ENCODE measurements around the gene HSF5. TPM values are rescaled to one million over a fixed set of nuclear protein-coding genes. Genes with fewer than 3 reads are reported as not detected.
"Not testable (repeated sequence)": the region's sequence is repeated elsewhere in the genome, so short reads cannot be mapped to it uniquely, and the experiment has no call there.

Gene HSF5
- polyA plus RNA-seq, 1 donor, result 0.52 TPM

DNA sequence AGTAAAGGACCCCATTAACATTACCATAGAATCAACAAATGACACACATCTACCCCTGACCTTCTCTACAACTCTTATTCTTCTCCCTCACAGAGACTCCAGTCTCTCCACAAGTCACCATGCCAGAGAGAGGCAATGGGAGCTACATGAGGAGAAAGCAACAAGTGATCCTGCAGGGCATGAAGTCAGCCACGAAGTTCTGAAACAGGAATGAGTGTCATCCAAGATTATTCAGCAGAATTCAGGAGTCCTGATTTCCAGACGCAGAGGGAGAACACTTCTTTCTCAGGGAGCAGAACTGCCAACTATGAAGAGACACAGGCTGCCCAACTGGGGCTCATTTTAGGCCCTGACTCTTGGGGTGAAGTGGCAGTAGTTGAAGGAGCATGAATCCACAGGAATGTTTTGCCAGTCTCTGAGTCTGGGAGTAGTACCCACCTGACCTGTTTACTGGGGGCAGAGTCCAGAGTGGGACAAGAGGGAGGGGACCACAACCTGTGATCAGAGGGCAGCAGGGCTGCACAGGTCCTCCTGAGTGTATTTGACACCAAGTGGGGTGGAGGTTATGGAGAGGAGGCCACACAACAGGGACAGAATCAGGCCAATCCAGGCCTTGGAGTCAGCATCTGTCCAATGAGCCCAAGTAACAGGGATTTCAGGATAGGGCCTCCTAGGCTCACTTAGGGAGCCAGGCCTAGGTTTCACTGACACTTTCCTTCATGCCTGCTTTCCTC lies 28.6 kb upstream of the HSF5 start:
- no peak for DNase-seq

DNA sequence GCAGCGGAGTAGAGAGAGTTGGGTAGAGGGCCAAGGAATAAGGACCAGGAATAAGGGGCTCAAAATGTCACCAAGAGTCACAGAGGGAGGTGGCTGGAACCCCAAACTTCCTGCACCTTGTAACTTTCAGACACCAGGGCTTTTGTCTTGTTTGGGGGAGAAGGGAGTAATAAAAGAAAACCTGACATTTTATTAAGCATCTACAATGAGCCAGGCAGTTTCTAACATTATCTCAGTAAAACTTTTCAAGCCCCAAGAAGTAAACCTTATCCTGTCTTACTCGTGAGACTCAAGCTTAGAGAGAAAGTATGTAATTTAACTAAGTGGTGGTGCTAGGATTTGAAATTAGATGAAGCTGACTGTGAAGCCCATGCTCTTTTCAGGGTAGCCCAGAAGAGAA lies 27.1 kb upstream of the HSF5 start:
- DNase-seq, result no peak

DNA sequence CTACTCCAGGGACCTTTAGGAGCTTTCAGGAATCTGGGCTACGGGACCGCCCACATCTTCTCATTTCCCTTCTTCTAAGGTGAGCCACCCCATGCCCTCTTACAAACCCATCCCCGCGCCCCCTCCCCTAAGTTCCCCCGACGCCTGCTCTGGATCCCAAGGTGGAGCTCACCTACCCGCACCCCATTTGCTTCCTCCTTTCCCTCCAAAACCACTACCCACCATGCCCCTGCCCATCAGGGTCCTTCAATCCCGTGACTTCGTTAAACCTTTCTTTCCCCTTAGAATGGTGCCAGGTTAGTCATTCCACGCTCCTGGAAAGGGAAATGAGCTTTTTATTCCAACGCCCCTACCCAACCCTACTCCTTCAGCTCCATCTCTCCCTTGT lies 26.6 kb upstream of the HSF5 start:
- no peak for DNase-seq

DNA sequence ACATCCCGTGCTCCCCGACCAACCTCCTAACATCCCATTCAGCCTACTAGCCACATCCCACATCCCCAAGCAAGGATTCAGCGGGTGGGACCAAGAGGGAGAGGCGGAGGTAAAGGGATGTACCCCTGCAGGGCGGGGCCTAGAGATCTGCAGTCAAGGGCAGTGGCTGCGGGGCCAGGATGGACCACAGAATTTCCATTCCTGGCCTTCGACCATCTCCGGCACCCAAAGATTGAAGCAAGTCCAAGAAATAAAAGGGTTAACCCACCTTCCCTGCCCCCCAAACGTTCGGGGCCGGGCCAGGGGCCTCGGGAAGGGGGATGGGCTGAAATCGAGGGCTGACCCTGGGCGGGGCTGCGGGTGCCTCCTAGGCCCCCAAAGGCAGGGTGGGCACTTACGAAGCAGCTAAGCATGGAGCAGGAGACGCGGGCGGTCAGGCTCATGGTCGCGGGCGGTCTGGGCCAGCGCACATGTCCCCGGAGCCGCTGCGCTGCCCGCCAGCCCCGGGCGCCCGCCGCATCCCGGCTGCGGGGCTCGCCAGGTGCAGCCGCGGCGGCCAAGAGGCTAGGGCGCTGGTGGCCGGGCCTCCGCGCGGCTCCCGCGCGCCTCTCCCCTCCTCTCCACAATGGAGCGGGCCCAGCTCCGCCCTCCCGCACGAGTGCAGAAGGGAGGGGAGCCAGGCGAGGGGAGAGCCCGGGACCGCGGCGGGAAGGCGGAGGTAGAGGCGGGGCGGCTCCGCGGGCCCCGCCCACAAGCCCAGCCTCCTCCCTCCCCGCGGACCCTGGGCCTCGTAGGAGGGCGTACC lies 26.0 kb upstream of the HSF5 start, which contains the start of gene MTMR4:
Gene MTMR4, minus strand, starts transcription at position 674 of the 805 bp plus-strand sequence. Its CDS starts 231 bp downstream, at position 443.
- DNase-seq, result peak; percentile 82

DNA sequence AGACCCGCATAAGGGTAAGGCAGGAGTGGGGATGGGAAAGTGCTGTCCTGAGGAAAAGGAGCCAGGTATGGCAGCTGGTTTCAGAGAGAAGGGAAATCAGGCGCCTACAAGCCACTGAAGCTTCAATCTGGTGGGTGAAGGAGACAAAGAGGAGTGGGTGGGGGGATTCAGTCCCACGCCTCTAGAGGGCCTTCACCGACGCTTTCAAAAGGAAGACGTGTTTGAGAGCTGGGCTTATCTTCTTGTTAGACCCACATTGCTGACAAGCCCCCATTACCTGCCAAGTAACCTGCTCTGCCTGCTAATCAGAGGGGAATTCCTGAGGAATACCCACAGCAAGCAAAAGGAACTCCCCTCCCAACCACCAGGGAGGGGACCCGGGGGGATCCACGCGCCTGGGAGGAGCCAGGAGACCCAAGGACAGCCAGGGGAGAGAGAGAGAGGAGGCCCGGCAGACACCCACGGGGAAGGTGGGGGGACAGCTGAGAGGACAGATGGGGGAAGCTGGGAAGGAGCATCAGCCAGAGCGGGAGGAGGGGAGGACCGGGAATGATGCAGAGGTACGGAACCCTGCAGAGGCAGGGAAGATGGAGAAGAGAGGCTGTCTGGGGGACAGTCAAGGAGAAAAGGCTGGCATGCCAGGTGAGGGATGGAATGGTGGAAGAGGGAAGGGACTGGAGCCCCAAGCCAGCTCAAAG lies 25.2 kb upstream of the HSF5 start:
- DNase-seq, result no peak

DNA sequence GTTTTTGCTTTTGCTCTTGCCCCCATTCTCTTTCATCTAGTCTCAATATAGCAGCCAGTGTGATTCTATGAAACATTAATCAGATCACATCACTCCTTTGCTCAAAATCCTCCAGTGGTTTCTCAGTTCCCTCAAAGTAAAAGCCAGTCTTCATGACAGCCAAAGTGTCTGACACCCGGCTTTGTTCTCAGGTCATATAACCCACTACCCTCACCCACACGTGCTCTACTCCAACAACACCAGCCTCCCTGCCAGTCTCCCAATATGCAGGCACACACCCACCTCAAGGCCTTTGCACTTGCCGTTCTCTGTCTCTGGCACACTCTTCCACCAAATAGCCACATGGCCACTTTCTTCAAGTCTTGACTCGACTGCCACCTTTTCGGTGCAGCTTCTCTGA lies 21.9 kb upstream of the HSF5 start:
- no peak for DNase-seq

DNA sequence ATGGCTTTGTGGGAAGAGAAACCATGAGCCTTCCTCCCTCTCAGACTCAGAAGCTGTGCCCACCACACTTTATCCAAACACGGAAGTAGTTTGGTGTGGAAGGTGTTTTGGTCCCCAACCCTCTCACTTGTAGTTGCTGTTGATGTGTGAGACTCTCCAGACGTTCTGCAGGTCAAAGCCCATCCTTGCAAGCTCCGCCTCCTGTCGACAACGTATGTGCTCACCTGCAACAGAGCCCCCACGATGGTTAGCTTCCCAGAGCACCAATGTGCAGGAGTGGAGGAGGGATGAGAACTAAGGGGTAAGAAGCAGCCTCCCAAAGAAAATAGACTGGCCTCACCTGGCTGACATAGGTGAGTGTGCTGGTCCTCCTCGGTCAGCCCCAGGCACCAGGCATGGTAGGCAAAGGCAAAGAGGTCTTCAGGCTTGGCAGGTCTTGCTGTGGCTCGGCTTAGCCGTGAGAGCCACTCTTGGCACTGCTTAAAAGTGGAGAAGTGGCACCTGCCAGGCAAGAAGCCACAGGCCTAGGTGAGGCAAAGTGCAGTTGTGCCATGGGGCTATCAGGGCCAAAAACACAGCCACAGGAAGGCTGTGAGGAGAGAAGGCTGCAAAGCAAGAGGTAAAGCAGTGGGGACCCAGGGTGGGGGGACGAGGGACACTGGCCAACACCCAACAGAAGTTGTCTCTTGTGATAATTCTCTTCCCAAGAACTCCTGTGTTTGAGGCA lies 20.3 kb upstream of the HSF5 start:
- DNase-seq, result no peak

DNA sequence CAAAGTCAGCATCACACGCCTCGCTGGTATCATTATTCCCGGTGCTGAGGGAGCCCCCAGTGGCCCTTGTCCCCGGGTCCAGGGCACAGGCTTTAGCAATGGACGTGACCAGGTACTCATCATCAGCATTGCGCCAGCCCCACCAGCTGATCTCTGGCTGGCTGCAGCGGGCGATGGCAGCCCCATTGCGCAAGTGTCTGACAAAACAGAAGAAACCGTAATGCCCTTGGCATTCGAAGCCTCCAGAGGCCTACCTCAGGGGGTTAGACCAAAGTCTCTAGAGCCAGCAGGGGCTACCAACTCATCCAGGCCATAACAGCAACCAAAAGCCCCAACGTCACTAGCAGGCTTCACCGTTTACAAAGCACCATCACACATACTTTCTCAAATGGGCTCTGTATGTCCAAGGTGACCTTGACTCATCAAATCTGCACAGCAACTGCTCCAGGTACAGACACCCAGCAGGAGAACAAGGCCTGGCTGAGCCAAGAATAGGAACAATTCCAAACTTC lies 19.0 kb upstream of the HSF5 start:
- no peak for DNase-seq

DNA sequence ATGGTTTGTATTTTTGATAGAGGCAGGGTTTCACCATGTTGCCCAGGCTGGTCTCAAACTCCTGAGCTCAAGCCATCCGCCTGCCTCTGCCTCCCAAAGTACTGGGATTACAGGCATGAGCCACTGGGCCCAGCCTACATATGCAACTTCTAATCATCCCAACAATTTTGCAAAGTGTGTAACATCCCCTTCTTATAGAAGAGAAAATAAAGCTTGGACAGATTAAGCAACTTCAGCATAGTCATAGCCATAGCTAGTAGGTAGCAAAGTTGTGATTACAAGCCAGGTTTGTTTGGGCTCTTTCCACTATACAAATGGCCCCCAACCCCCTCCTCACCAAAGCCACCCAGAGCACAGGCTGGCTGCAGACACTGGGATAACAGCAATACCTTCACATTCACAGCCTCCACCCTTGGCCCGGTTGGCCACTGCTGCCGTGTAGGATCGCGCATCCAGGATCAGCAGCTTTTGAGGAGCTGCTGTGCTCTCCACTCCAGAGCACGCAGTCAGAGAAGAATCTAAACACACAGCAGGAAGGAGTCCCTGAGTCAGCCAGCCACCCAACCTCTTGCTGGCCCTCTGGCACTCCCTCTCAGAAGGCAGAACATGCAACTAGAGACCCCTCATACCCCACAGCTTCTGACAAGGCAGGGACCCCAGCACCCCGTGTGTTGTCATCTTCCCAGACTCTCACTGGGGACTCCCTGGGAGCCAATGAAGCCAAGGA lies 18.3 kb upstream of the HSF5 start:
- no peak for DNase-seq

DNA sequence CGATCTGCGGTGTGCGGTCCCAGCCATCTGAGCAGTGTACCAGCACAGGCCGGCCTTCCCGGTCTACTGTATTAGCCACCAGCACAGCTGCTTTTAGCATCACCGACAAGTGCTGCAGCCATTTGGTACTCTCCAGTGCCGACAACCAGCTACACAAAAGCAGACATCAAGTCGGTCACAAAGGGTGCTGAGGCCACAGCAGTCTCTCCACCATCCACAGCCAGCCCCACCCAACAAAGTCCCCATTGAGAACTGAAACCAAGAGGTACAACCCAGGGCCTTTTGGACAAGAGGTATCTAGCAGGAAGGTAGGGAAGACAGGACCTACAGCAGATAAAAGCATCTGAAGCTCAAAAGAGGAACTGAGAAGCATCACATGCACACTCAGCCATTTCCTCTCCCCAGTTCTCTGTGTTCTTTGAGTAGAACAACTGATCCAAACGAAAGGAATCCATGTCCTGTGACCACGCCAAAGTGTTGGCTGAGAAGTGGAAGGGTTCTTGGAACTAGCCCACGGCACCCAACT lies 16.7 kb upstream of the HSF5 start:
- no peak for DNase-seq

DNA sequence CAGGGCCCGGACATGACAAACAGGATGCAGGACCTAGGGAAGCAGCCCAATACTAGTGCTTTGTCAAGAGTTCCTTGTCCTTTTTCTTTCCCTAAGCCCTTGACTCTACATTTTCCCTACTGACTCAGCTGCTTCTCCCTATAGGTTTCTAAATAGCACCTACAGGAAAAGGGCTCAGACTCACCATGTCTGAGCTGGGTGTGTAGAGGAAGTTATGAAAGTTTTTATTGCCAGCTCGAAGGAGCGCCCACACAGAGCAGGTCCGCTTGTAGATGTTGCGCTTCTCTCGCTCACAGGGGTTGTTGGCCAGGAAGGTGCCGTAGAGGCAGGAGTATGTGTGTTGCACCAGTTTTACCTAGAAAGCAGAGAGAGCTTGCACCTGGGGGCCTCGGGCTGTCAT lies 15.7 kb upstream of the HSF5 start:
- DNase-seq, result no peak

DNA sequence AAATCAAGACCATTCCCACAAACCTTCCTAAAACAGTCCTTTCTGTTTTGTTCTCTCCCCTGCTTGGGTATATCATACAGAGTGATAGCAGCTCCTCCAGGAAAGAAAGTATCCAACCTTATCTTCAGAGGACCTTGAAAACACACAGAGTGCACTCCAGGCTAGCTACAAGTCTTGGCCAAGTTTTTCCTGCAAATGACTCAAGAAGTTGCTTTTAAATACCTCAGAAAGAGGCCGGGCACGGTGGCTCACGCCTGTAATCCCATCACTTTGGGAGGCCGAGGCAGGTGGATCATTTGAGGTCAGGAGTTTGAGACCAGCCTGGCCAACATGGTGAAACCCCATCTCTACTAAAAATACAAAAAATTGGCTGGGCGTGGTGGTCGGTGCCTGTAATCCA lies 14.9 kb upstream of the HSF5 start:
- not testable (repeated sequence) for DNase-seq

DNA sequence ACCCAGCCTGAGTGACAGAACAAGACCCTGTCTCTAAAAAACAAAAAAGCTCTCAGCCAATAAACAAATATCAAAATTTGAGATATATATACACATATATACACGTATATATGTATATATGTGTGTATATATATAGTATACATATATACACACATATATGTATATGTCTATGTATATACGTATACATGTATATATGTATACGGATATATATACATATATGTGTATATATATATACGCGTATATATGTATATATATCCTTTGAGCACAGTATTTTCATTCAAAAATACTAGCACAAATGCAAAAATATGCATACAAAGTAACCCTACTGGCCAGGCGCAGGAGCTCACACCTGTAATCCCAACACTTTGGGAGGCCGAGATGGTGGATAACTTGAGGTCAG lies 13.2 kb upstream of the HSF5 start:
- no peak for DNase-seq

DNA sequence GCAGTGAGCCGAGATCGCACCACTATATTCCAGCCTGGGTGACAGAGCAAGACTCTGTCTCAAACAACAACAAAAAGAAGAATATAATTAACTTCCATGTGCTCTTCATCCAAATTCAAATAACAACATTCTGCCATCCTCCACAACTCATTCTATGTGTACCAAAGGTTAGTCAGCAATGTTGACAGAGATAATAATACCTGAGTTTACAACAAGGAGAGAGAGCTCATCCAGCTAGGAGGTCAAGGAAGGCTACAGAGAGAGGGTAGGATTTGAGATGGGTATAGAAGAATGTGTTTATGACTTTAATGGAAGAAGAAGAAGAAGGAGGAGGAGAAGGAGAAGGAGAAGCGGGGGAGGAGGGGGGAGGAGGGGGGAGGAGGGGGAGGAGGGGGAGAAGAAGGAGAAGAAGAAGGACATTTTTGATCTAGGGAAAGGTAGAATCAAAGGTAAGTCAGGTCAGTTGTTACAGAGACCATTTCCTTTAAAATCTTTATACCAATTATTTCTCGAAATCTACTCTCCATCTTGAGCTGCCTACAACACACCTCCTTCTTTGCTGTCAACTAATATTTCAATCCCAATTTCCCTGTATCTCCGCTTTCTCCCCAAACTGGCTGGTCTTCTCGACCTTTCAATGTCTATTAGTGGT lies 10.1 kb upstream of the HSF5 start:
- DNase-seq, result no peak

DNA sequence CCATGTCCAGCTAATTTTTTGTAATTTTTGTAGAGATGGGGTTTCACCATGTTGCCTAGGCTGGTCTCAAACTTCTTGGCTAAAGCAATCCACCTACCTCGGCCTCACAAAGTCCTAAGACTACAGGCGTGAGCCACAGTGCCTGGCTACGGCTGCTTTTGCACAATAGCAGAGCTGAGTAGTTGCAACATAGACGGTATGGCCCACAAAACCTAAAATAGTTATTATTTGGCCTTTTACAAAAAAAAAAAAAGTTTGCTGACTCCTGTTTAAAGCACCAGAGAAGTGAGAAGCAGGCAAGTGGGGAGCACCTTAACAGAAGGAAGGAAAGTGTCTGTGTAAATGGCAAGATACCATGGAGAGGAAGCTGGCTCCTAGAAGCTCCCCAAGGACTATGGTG lies 5.3 kb upstream of the HSF5 start:
- no peak for DNase-seq

DNA sequence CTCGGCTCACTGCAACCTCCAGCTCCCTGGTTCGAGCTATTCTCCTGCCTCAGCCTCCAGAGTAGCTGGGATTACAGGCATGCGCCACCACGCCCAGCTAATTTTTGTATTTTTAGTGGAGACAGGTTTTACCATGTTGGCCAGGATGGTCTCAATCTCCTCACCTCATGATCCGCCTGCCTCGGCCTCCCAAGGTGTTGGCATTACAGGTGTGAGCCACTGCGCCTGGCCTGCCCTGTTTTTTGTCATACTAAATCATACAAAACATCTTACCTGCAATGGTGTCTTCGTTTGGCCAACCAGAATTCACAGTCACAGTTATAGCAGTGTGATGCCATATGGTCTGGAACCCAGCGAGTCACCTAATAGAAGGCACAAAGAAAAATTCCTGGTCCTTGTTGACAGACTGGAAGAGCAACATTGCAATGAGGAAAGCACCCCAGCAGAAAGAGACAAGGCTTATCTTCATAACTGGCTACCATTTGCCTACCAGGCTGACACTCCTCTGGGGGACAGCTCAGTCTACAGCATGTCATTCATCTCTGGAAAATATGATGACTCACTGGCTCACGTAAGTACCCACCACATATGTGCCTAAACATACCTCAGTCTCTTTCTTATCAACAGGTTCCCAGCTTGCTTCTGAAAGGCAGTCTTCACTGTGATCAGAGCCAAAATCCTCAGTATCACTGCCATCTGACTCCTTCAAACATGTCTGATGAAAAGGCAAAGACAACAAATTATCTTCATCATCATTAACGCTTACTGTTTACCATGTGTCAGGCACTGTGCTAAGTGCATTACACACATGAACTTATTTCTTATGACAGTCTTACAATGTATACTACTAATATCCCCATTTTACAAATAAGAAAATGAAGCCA lies 4.3 kb upstream of the HSF5 start:
- DNase-seq, result no peak

DNA sequence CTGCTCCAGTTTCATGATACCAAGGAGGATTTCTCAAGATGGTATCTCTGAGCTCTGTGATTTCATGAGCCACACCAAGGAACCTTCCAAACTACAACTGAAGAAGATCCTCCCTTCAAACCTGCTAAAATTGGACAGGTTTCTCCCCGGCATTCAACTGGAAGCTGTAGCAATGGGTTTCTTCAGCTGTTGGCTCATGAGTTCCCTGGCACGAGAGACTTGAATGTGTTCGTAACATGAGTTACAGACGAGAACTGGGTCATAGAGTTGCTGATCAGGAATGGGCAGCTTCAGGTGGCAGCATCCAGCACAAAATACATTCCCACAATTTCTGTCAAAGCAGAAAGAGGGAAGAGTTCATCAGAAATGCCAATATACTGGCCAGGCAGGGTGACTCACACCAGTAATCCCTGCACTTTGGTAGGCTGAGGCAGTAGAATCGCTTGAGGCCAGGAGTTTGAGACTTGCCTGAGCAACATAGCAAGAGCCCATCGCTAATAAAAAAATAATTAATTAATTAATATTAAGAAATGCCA lies 3.4 kb upstream of the HSF5 start:
- no peak for DNase-seq

DNA sequence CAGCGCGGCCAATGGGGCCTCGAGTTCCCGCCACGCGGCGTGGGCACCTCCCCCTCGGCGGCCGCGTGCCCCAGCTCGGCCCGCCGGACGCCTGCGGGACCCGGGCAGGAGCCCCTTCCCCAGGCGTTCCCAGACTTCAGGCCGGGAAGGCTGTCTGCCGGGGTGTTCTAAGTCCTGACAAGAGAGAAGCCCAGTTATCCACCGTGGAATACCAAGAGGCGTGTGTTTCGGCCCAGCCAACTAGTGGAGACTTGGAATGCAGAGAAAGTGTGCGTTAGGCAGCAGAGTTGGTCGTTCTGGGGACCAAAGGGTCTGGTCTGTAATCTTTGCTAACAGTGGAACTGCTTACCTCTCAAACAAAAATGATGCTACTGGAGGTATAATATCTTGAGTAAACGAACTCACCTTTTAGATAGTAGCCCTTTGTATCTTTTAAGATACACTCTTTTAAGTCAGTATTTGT lies 251 bp upstream of the HSF5 start:
- DNase-seq, result no peak

DNA sequence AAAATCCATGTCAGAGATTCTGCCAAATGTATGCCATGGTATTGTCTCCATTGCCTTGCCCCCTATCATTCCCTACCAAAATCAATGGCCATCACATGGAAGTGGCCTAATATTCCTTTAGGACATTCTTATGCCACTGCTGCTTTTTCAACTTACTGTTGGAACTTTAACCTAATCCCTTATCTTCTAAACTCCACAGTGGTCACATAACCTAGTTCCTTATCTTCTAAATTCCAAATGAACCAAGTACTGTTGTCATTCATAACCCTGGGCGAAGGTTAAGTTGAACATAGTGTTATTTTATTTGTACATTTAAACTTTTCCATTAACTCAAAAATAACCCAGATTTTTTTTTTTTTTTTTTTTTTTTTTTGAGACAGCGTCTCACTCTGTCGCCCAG lies 3.6 kb downstream of the HSF5 start:
- no peak for DNase-seq

Measured in left kidney (tissue), 2 donors.